Brain pericyte (primary cell): ENCODE measurements around the gene CIBAR2.
A peak's percentile ranks its signal among the peaks of the same experiment; 100 is the strongest.

ENCODE experiments used
- DNase-seq: peaks from one replicate; pipeline ENCODE4 v3.0.0-alpha.2; 2012; ENCODE audit warnings: low read depth, low spot score

Gene CIBAR2

DNA sequence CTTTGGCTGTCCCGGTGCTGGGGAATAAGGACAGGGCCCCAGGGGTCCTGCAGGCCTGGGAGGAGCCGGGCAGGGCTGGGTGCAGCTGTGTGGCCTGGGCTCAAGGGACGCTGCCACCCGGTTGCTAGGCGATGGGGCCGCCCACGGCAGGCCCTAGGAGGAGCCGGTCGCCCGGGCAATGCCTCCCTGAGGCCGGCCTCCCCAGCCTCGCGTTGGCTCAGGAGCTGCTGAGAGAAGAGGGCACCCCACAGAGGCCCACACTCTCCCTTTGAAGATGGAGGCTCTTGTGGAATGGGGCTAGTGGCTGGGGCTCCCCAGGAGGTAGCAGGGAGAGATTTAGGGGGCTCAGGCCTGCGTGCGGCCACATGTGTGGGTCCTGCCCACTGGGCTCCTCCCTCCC lies at the start of gene CIBAR2:
CIBAR2 (minus strand) TSS at position 109 of the 400 bp plus-strand sequence. CDS start 120 bp downstream, outside the sequence.
- DNase-seq = no peak

DNA sequence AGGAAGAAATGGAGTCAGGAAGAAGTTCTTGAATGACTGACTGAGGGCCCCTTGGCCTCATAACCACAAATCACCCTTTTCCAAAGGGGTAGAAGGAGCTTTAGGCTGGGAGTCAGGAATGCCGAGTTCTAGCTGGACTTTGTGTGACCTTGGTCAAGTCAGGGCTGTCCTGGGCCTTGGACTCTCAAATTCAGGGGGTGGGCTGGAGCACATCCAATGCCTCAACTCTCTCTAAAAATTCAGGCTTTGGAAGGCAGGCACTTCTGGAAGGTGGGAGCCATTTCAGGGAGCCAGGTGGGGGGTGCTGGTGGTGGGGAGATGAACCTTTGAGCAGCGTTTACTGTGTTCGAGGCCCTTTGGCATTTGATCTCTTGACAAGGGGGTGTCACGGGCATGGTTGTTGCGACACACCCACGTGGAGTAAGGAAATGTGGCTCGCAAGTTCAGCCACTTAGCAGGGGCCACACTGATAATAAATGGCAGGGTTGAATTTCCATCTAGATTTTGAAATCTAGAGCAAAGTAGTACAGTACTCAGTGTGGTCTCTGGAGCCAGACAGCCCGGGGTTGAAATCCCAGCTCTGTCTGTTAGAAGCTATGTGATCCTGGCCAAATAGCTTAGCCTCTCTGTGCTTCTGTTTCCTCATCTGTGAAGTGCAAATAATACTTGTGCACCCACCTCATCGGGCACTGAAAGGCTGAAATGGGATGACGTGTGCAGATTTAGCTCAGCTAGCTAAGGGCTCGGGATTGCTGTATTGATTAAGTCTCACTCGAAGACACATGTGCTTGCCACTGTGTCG lies 47.1 kb upstream of the CIBAR2 start:
- DNase-seq = no peak

DNA sequence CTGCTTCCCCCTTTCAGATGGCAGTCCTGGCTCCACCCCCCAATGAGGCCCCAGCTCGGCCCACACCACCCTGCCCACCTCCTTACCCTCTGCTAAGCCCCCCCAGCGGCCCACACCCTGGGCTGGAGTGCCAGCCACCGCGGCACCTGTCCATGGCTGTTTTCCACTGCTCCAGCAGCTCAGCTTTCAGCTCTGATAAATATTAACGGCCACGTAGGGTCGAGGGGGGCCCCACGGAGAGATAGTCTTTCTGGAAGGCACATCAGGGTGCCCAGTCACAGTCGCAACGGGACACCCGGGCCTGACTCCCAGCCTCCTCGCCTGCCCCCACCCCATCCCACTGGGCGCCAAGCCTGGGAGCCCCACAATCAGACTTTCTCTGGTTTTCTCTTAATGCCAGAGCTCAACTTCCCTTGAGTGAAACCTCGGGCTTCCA lies 46.5 kb upstream of the CIBAR2 start:
- DNase-seq = no peak

DNA sequence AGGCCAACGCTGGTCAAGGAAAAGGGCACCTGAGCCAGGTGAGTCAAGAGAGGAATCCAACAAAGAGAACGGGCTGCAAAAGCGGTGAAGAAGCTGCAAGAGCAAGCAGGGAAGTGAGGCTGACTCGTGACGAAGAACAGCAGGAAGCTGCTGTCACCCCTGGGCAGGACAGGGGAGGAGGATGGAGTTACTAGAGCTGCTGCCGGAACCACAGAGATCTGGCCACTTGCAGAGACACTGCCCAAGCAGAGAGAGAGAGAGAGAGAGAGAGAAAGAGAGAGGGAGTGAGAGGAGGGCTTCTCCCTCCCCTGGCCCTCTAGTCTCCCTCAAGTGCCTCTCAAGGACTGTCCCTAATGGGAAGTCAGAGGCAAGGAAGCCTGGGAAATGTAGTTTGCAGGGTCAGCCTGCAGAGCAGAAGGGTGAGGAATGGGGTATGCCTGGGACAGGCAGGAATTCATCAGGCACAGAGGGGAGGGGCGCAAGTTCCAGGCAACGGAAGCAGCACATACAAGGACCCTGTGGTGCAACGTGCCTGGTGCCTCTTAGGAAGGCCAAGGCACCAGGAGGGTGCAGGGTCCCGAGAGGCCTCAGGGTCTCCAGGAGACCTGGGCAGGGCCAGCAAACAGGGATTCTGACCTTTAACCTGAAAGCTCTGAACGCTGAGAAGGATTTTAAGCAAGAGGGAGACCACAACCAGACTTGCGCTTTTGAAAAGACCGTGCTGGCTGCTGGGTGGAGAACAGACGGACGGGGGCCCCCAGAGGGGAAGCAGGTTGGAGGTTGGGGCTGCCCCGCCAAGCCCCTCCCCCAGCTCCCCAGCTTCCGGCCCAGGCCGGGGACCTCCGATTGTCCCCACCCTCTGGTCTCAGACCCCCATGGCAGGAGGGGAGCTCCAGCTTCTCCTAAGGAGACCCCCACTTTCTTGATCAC lies 45.8 kb upstream of the CIBAR2 start:
- DNase-seq = no peak

DNA sequence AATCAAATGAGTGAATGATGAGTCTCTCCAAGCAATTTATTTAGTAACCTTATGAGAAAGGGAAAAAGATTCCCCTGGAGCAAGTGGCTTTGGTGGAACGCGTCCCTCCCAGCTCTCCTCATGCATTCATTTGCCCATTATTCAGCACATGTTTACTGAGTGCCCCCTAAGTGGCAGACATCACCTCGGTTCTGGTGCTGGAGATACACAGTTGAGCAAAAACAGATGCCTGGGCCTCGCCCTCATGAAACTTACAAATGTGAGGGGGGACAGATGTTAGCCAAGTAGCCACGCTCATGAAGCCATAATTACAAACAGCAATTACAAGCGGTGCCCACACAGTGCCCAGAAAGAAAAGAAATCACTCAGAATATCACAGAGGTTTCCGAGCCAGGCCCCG lies 45.1 kb upstream of the CIBAR2 start:
- no peak for DNase-seq

DNA sequence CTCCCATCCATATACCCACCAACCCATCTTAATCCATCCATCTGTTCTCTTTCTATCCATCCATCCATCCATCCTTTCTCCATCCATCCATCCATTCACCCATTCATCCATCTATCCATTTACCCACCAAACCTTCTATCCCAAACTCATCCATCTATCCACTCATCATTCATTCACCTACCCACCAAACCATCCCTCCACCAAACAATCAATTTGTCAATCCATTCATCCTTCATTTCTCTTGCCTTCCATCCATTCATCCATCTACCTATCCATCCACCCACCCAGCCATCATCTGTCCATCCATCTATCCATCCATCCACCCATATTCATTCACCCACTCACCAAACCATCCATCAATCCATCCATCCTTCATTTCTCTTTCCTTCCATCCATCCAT lies 44.6 kb upstream of the CIBAR2 start:
- no peak for DNase-seq

DNA sequence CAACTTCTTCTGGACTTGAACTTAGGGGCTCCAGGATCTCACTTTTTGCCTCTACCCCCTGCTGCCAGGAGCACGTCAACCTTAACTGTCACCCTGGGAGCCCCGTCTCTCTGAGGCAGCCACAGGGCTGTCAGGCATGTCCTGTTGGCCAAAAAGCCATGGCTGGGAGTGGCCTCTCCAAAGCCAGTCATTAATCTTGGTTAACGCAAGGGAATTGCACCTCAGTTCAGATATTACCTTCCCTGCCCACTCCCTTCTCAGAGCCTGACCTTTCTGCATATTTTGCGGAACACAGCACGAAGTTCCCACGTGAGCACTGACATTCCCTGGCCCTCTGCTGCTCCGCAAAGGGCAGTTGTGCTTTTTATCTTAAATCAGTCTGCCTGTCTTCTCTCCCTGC lies 44.2 kb upstream of the CIBAR2 start:
- no peak for DNase-seq

DNA sequence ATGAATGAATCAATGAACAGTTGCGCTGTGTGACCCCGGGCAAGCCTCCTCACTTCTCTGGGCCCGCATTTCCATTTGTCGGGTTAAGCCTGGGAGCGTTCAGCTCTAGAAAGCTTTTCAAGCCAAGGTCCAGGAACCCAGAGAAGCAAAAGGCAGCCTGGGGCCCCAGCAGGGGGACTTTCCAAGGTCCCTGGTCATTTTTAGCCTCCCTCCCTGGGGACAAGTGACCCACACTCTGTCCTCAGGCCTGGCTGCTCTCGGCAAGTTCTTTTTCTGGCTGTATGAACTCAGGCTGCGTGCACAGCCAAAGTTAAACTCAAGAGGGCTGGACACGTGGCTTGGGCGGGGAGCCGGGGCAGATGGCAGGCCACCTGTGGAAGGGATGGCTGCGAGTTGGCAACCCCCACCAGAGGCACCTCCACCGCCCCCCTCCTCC lies 41.4 kb upstream of the CIBAR2 start:
- DNase-seq = no peak

DNA sequence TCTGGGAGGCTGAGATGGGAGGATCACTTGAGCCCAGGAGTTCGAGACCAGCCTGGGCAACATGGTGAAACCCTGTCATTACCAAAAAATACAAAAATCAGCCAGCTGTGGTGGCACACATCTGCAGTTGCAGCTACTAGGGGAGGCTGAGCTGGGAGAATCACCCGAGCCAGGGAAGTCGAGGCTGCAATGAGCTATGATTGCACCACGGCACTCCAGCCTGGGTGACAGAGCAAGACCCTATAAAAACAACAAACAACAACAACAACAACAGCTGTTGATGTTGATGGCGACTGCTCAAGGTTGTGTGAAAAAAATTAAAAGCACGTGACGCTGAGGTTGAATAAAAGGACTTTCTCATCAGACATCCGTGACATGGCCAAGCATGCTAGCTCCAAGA lies 40.8 kb upstream of the CIBAR2 start:
- no peak for DNase-seq

DNA sequence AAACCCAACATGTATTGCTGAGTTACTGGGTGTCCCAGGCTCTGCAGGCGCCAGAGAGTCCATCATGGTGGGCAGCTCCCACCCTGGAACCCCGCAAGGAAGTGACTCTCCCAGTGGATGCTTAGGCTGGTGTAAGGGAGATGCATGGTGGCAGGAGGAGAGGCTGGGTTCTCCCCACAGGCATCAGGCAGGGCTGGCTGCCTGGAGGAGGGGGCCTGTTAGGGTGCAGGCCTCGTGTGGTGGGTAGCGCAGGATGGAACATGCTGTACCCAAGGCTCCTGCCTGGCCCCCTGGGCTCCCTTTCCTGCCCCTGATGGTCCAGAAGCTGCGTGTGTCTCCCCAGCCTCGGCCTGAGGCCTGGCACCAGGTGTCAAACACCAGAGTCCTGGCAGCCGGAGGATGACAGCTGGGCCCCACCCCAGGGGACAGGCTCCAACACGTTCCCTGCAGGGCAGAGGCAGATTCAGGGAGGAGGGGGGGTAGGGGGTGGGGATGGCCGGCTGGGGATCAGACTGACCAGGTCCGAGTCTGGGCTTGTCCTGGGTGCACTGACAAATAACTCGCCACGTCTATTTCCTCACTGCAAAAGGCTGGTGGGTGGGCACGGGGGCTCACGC lies 40.2 kb upstream of the CIBAR2 start:
- DNase-seq = no peak

DNA sequence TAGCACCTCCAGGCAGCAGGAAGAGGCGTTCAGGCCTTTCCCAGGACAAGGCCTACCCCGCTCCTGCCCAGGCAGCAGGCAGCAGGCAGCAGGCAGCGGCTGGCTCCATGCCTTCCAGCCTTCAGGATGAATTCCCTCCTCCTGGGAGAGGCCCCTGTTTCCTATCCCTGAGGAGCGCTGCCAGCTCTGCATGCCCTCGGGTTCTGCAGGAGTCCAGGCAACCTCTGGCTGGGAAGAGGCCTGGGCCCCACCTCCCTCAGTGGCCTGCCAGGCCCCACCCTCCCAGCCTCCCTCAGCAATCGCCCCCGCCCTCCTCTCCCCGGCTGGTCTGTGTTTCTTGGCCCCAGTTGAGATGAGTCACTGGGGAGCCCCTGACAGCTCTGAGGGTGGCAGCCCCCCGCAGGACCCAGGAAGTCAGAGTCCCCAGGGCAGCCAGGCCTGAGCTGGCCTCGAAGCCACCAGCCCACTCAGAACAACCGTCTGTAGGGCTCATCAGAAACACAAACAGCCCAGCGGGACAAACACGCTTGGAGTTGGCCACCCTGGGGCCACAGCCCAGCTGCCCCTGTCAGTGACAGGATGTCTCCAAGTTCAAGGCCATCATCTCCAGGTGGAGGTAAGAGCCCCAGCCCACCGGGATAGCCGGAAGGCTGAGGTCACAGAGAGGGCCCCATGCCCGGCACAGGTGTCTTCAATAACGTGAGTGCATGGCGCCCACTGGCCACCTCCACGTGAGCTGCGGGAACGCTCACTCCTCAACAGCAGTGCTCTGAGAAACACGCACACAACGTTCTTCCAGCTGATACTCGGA lies 39.5 kb upstream of the CIBAR2 start:
- peak; percentile 72 for DNase-seq

DNA sequence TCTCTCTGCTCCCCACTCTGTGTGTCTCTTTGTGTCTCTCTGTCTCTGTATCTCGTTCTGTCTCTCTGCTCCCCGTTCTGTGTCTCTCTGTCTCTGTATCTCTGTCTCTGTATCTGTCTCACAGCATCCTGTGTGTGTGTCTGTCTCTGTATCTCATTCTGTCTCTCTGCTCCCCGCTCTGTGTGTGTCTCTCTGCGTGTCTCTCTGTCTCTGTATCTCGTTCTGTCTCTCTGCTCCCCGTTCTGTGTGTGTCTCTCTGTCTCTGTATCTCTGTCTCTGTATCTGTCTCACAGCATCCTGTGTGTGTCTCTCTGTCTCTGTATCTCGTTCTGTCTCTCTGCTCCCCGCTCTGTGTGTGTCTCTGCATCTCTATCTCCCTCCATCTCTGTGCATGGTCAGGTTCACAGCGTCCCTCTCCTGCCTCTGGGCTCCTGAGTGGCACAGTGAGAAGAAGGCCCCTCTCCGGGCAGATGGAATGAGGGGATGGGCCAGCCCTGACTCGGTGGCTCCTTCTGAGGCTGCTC lies 38.9 kb upstream of the CIBAR2 start:
- no peak for DNase-seq

DNA sequence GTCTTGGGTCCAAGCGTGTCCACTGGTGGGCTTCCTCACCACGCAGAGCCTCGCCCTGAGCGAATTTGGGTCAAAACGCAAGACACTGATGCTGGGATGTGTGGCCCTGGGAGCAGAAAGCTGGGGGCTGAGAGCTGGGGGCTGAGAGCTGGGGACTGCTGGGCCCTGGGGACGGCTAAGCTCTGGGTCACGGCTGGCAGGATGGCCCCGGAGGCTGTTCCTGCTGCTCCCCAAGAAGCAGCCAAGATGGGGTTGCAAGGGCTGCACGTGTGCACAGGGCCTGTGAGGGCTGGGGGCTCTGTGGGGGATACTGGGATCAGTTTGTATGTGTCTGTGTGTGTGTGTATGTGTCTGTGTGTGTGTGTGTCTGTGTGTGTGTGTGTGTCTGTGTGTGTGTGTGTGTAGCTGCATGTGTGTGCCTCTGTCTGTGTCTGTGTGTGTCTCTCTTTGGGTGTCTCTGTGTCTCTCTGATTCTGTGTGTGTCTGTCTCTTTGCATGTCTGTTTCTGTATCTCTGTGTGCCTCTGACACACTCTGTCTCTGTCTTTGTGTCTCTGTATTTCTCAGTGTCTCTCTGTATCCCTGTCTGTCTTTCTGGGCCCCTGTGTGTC lies 38.2 kb upstream of the CIBAR2 start:
- no peak for DNase-seq

DNA sequence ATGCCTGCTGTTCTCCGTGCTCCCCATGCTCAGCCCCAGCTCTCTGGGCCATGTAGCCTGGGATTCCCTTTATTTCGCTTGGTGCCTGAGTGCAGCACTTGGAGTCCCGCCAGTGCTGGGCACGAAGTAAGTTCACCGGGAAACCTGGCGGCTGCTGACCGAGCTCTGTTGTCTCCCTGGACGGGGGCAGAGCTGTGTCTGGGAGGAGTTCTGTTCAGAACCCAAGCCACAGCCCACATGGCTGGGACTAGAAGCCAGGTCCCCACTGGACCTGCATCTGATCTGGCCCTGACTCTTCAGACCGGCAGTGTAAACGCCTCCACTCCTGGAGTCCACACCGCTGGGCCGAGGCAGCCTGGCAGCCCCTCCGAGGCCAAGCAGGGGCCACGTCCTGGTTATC lies 37.5 kb upstream of the CIBAR2 start:
- no peak for DNase-seq

DNA sequence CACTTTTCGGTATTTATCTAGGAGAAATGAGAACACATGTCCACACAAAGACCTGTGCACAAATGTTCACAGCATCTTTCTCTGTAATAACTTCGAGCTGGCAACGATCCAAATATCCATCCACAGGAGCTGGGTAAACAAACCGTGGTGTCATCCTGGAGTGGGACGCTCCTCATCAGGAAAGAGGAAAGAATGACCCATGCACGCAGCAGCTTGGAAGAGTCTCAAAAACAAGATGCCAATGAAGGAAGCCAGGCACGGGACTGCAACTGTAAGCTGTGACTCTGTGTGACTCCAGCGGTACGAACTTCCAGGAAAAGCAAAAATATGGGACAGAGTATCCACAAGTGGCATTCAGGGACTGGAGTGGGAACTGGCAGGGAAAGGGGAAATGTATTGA lies 36.7 kb upstream of the CIBAR2 start:
- no peak for DNase-seq

DNA sequence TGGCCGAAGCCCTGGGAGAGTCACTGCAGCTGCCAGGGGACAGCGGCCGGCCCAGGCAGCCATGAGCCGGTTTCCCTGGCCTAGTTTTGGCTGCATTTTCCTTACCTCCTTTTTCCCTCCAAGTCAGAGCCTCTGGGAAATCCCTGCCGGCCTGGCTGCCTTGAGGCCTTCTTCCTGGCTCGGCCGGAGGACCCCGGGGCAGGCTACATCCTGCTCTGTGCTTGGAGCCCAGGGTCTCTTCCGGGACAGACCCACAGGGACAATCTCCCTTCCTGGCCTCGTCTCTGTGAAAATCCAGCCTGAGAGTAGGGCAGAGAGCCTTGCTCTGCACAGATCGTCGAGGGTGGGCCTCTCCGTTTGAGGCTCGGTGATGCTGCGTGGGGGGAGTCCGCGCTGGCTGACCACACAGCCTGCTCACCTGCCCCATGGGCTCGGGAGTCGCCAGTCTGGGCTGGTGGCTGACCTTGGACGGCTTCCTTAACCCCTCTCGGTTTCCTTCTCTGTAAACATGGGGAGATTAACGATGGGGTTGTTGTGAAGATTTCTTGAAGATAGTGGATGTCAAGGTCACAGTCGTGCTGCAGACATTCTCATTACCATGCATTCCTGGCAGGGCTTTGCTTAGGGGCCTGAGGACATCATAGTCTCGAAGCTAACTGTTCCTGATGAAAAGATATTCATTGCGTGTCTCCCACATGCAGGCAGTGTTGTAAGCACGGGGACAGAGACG lies 34.8 kb upstream of the CIBAR2 start:
- DNase-seq = no peak

DNA sequence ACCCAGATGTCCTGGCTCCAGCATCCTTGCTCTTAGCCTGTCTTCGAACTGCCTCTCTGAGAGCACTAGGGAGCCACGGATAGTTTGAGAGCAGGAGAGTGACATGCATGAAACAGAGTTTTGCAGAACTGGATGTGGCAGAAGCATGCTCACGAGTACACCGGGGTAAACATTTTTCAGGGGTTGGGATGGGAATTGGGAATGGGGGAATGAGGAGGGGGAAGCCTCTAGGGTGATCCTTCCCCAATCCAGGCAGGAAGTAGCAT lies 34.2 kb upstream of the CIBAR2 start:
- no peak for DNase-seq

DNA sequence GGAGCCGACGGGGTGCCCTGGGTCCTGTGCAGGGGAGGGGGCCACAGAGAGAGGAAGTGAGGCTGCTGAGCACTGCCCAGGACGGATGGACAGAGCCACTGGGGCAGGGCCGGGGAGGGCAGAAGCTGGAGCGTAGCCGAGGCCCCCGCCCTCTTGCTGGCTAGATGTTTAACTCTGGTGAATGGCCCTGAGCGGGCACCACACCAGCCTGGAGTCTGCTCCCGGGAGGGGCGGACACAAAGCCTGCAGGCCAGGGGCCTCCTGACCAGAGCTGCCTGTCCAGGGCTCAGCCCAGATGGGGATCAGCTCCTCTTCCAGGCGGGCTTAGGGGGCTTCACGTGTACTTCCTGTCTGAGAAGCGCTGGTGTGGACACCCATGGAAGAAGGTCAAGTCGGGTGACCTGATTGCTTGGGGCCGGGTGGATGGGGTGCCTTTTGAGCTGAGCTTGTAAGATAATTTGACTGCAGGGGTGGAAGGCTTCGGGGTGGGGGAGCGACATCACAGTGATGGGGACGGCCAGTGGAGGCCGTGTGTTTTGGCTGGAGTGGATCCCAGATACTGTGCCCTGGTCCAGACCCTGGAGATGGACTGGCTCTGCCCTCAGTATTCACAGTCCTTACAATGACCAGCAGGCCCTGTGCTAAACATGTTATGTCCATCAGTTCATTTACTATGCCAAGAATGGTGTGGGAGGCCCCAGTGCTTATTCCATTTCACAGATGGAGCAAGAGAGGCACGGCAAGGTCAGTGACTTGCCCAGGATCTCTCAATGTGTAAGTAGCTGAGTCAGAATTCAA lies 33.7 kb upstream of the CIBAR2 start:
- no peak for DNase-seq

DNA sequence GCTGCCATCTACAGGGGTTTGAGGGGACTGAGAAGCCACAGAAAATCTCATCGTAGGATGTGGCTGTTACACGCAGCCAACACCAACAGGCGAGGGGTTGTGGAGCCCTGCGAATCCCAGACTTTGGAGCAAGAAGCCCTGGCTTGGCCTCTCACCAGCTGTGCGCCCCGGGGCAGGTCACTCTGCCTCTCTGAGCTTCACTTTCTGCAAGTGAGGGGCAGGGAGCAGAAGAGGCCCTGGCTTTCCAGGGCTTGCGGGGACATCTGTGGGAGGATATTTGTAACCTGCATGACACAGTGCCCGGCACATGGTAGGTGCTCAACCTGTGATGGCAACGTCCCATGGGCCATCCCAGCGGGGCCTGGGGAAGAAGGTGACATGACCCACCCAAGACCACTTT lies 32.9 kb upstream of the CIBAR2 start:
- no peak for DNase-seq
